Left ventricle myocardium inferior (tissue), 1 donor: Measurements from ENCODE around the gene SAMD4B. TPM values are rescaled to one million over a fixed set of nuclear protein-coding genes. Genes with fewer than 3 reads are reported as not detected.

Experiments used
- DNase-seq: peaks from one replicate; pipeline ENCODE4 v3.0.0-alpha.2; 2020
- H3K27ac ChIP-seq: fragments of 200-600 bp; replicated peaks from 2 replicates; pipeline ENCODE4 v1.8.0; 2021
- H3K27me3 ChIP-seq: fragments of 200-600 bp; 2 replicates; pipeline ENCODE4 v1.8.0; 2021; ENCODE audit warnings: low read depth
- H3K36me3 ChIP-seq: fragments of 200-600 bp; 2 replicates; pipeline ENCODE4 v1.8.0; 2021
- H3K4me1 ChIP-seq: fragments of 200-600 bp; 2 replicates; pipeline ENCODE4 v1.8.0; 2021
- H3K4me3 ChIP-seq: fragments of 200-600 bp; 2 replicates; pipeline ENCODE4 v1.8.0; 2021; ENCODE audit warnings: mild to moderate bottlenecking, moderate library complexity
- H3K9me3 ChIP-seq: fragments of 200-600 bp; replicated peaks from 2 replicates; pipeline ENCODE4 v1.8.0; 2021
- intact Hi-C: fragments of 100-400 bp; cut with micrococcal nuclease; formaldehyde crosslinking; loops from one replicate; pipeline ENCODE4 v1.11.0; 2022
- total RNA-seq: library from RNA; stranded (reverse); fragmentation: NEBNext Ultra II Directional; extraction: Animal tissue kit (Norgen Biotek cat#: 25700); gene quantifications from one replicate; pipeline ENCODE4 v1.2.1, GENCODE V29; 2021
- TF ChIP-seq, protein P1 (sequence below): fragments of 200-600 bp; IDR thresholded peaks from 2 replicates; pipeline ENCODE4 v1.8.0; 2021; ENCODE audit warnings: antibody characterized with exemption, mild to moderate bottlenecking, borderline replicate concordance
- donor health status: DM: no; HTN: yes; CAD: no; lungs with severe emphysema.

The SAMD4B gene
- total RNA-seq, 1 donor from 2014 or later: 47.9 TPM

DNA sequence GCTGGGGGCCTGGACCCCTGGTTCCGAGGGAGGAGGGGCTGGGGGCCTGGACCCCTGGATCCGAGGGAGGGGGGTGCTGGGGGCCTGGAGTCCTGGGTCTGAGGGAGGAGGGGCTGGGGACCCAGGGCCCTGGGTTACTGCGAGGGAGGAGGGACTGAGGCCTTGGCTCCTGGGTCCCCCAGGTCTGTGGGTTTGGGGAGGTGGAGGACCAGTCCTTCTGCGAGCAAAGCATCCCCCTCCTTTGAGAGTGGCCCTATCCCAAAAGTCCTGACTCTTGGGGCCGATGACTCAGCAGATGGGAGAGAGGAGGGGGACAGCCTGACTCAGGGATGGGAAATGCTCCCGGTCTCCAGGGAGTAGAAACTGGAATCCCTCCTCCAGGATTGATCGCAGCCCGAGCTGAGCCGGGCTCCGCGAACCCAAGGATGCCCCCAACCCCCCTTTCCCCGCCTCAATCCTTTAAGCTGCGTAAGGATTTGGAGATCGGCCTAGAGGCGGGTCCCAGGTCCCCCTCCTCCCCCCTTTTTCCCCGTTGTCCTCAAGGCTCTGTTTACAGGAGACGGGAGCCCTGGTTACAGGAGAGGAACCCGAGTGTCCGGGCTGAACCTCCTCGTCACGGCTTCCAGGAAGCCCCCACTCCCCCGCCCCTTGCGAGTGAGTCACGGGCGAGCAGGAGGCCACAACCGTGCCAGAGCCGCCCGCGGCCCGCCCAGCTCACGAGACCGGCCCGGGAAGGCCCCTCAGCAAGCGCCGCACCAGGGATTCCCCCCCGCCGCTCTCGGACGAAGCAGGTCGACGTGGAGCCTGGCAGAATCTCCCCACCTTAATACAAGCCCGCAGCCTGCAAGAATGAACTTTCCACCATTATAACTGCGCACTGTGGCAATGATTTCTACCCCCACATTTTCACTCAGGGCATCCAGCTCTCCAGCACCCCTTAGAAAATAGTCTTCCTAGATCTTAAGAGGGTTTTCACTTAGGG, 61.4 kb downstream of the SAMD4B start:
- Histone ChIP-seq H3K36me3 (peaks cover 12% of the 10 kb centered on the region), H3K9me3 (no peaks in the 10 kb centered on the region), H3K4me3 (peak overlapping the region; percentile 73), H3K27me3 (no peaks in the 10 kb centered on the region), H3K4me1 (peaks cover 73% of the 10 kb centered on the region), H3K27ac (peak overlapping the region; percentile 99)
- intact Hi-C loops: no loop called here
- DNase-seq: peak; percentile 98
- TF ChIP-seq, protein P1, sequence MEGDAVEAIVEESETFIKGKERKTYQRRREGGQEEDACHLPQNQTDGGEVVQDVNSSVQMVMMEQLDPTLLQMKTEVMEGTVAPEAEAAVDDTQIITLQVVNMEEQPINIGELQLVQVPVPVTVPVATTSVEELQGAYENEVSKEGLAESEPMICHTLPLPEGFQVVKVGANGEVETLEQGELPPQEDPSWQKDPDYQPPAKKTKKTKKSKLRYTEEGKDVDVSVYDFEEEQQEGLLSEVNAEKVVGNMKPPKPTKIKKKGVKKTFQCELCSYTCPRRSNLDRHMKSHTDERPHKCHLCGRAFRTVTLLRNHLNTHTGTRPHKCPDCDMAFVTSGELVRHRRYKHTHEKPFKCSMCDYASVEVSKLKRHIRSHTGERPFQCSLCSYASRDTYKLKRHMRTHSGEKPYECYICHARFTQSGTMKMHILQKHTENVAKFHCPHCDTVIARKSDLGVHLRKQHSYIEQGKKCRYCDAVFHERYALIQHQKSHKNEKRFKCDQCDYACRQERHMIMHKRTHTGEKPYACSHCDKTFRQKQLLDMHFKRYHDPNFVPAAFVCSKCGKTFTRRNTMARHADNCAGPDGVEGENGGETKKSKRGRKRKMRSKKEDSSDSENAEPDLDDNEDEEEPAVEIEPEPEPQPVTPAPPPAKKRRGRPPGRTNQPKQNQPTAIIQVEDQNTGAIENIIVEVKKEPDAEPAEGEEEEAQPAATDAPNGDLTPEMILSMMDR: no peak

DNA sequence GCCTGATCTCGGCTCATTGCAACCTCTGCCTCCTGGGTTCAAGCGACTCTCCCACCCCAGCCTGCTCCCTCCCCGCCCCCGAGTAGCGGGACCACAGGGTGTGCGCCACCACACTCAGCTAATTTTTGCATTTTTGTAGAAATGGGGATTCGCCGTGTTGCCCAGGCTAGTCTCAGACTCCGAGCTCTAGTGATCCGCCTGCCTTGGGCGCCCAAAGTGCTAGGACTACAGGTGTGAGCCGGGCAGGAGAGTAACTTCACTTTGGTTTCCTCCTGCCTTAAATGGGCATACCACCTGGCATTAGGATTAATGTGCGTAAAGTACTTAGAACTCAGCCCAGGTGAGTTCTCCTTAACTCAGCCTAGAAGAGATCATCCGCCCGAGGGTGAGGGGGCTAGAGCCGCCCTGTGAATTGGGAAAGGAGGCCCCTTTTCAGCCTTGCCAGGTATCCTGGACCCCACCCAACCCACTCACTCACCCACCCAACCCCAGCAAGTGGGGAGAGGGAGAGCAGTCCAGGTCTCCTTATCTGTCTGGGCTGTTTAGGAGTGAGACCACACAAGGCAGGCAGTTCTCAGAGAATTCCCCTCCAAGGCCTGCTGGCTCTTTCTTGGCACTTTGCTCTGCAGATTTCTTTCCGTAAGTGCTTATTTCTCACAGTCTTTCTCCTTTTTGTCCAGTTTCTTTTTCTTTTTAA, 63.2 kb downstream of the SAMD4B start:
- H3K36me3 ChIP-seq: peaks cover 16% of the 10 kb centered on the region
- H3K9me3 ChIP-seq: no peaks in the 10 kb centered on the region
- H3K27me3 ChIP-seq: no peaks in the 10 kb centered on the region
- DNase-seq: no peak
- peak overlapping the region; percentile 87 for H3K4me3 ChIP-seq
- TF ChIP-seq, protein P1: no peak
- peak overlapping the region; percentile 99 for H3K27ac ChIP-seq
- peaks cover 86% of the 10 kb centered on the region for H3K4me1 ChIP-seq
- intact Hi-C loops: no loop called here

DNA sequence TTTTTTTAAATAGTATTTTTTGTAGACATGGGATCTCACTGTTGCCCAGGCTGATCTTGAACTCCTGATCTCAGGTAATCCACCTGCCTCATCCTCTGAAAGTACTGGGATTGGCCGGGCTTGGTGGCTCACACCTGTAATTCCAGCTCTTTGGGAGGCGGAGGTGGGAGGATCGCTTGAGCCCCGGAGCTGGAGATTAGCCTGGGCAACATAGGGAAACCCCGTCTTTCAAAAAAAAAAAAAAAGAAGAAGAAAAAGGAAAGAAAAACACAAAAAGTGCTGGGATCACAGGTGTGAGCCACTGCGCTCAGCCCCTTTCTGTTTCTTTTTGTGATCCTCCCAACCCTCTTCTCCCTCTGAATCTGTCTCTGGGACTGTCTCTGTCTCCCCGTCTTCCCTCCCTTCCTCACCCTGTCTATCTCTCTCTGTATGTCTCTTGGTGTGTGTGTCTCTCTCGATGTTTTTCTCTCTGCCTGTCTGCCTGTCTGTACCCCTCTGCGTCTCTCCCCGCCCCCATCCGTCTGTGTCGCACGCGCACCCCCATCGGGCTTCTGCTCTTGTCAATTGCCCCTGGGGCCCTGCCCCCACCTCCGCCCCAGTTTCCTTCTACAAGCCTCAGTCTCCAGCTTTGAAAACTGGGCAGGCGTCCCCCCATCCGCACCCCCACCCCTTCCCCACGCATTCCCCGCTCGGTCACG, 63.9 kb downstream of the SAMD4B start:
- Histone ChIP-seq H3K4me1 (peaks cover 92% of the 10 kb centered on the region), H3K4me3 (peak overlapping the region; percentile 87), H3K9me3 (no peaks in the 10 kb centered on the region), H3K27ac (peak overlapping the region; percentile 99), H3K36me3 (peaks cover 16% of the 10 kb centered on the region), H3K27me3 (no peaks in the 10 kb centered on the region)
- no peak for DNase-seq
- intact Hi-C loops: no loop called here
- TF ChIP-seq, protein P1: no peak

- H3K4me1 ChIP-seq: peaks cover 91% of the 10 kb centered on the region
- intact Hi-C loops: no loop called here
- no peaks in the 10 kb centered on the region for H3K27me3 ChIP-seq
- H3K9me3 ChIP-seq: no peaks in the 10 kb centered on the region
- TF ChIP-seq, protein P1: no peak
- peak within 1 kb of the TSS; percentile 87 for H3K4me3 ChIP-seq
- peaks cover 16% of the 10 kb centered on the region for H3K36me3 ChIP-seq
- peak; percentile 91 for DNase-seq
- H3K27ac ChIP-seq: peak within 1 kb of the TSS; percentile 99
Measured at GRCh38 chr19:39406656-39407409, 64.6 kb downstream of the SAMD4B start, which contains the start of gene ZFP36. TSS of gene ZFP36 (plus strand) at chr19:39406847. CDS start at chr19:39406905, 58 bp downstream.

GRCh38 chr19:39407410-39407659, 65.1 kb downstream of the SAMD4B start:
- Histone ChIP-seq H3K27me3 (no peaks in the 10 kb centered on the region), H3K27ac (peak overlapping the region; percentile 99), H3K4me3 (peak overlapping the region; percentile 87), H3K4me1 (peaks cover 86% of the 10 kb centered on the region), H3K9me3 (no peaks in the 10 kb centered on the region), H3K36me3 (peaks cover 16% of the 10 kb centered on the region)
- DNase-seq: no peak
- TF ChIP-seq, protein P1: no peak
- intact Hi-C loops: no loop called here
